ENCODE results near the gene PPP1R9B. TPM values are rescaled to one million over a fixed set of nuclear protein-coding genes. Genes with fewer than 3 reads are reported as not detected.

The PPP1R9B gene
- total RNA-seq, 1 experiment from 2014 or later: 34.8 TPM

GRCh38 chr17:50133769-50134099 lies 16.7 kb downstream of the PPP1R9B start:
- H3K27me3 Mint-ChIP-seq (ENCODE audit: insufficient read depth, unreplicated experiment): peaks cover 6% of the 10 kb centered on the region
- no peaks in the 10 kb centered on the region for H3K9me3 Mint-ChIP-seq (ENCODE audit: unreplicated experiment)
- DNase-seq (ENCODE audit: unreplicated experiment): no peak
- intact Hi-C loops (cut with micrococcal nuclease): no loop called here
- peaks cover 2% of the 10 kb centered on the region for H3K4me1 Mint-ChIP-seq (ENCODE audit: insufficient read depth, unreplicated experiment)
- ChIA-PET CTCF (no interaction called here), POLR2A (interaction anchor here (0.7 to 1.5 kb wide), 2 partner anchors 105 to 339 kb away, joined by 3 to 4 read pairs; no protein-coding TSS in a partner anchor)
- H3K36me3 Mint-ChIP-seq (ENCODE audit: insufficient read depth, unreplicated experiment): peaks cover 40% of the 10 kb centered on the region
- no peak overlapping the region for H3K27ac Mint-ChIP-seq (ENCODE audit: low read depth, unreplicated experiment)
- H3K4me3 Mint-ChIP-seq (ENCODE audit: unreplicated experiment): no peak overlapping the region
- BruUV-seq (replicated peaks): no TSS peak
- TF ChIP-seq CTCF (IDR thresholded peaks at IDR 0.05; ENCODE audit: unreplicated experiment): no peak

- BruUV-seq (replicated peaks): no TSS peak
- Mint-ChIP-seq H3K4me3 (ENCODE audit: unreplicated experiment) (no peak overlapping the region), H3K27ac (ENCODE audit: low read depth, unreplicated experiment) (no peak overlapping the region), H3K9me3 (ENCODE audit: unreplicated experiment) (no peaks in the 10 kb centered on the region), H3K36me3 (ENCODE audit: insufficient read depth, unreplicated experiment) (peaks cover 35% of the 10 kb centered on the region), H3K4me1 (ENCODE audit: insufficient read depth, unreplicated experiment) (peaks cover 6% of the 10 kb centered on the region), H3K27me3 (ENCODE audit: insufficient read depth, unreplicated experiment) (peaks cover 12% of the 10 kb centered on the region)
- no peak for TF ChIP-seq CTCF (IDR thresholded peaks at IDR 0.05; ENCODE audit: unreplicated experiment)
- DNase-seq (ENCODE audit: unreplicated experiment): no peak
- POLR2A ChIA-PET: interaction anchor here (0.6 to 1.5 kb wide), 3 partner anchors 35 to 340 kb away, joined by 3 to 4 read pairs (median 3); no protein-coding TSS in a partner anchor
- intact Hi-C loops (cut with micrococcal nuclease): no loop called here
- CTCF ChIA-PET: interaction anchor here (0.6 to 0.7 kb wide), 3 partner anchors 37 to 67 kb away, joined by 3 to 4 read pairs (median 3); no protein-coding TSS in a partner anchor
Observed at GRCh38 chr17:50133028-50133768, 17.3 kb downstream of the PPP1R9B start.

GRCh38 chr17:50132104-50132794 lies 18.2 kb downstream of the PPP1R9B start:
- Mint-ChIP-seq H3K9me3 (ENCODE audit: unreplicated experiment) (no peaks in the 10 kb centered on the region), H3K36me3 (ENCODE audit: insufficient read depth, unreplicated experiment) (peaks cover 26% of the 10 kb centered on the region), H3K27ac (ENCODE audit: low read depth, unreplicated experiment) (no peak overlapping the region), H3K27me3 (ENCODE audit: insufficient read depth, unreplicated experiment) (peaks cover 14% of the 10 kb centered on the region), H3K4me3 (ENCODE audit: unreplicated experiment) (no peak overlapping the region), H3K4me1 (ENCODE audit: insufficient read depth, unreplicated experiment) (peaks cover 12% of the 10 kb centered on the region)
- no peak for TF ChIP-seq CTCF (IDR thresholded peaks at IDR 0.05; ENCODE audit: unreplicated experiment)
- intact Hi-C loops (cut with micrococcal nuclease): no loop called here
- POLR2A ChIA-PET: interaction anchor here (1.2 to 1.5 kb wide), 3 partner anchors 23 to 104 kb away, joined by 3 to 4 read pairs (median 3); no protein-coding TSS in a partner anchor
- no peak for DNase-seq (ENCODE audit: unreplicated experiment)
- no TSS peak for BruUV-seq (replicated peaks)
- CTCF ChIA-PET: interaction anchor here (0.6 to 0.7 kb wide), 3 partner anchors 20 to 56 kb away, joined by 3 to 4 read pairs (median 3); no protein-coding TSS in a partner anchor

- Mint-ChIP-seq H3K4me3 (ENCODE audit: unreplicated experiment) (no peak overlapping the region), H3K9me3 (ENCODE audit: unreplicated experiment) (no peaks in the 10 kb centered on the region), H3K4me1 (ENCODE audit: insufficient read depth, unreplicated experiment) (peaks cover 12% of the 10 kb centered on the region), H3K36me3 (ENCODE audit: insufficient read depth, unreplicated experiment) (peaks cover 18% of the 10 kb centered on the region), H3K27ac (ENCODE audit: low read depth, unreplicated experiment) (no peak overlapping the region), H3K27me3 (ENCODE audit: insufficient read depth, unreplicated experiment) (peaks cover 14% of the 10 kb centered on the region)
- CTCF ChIA-PET: interaction anchor here (0.7 to 1.2 kb wide), 3 partner anchors 8 to 57 kb away, joined by 3 to 6 read pairs (median 6); no protein-coding TSS in a partner anchor
- no peak for DNase-seq (ENCODE audit: unreplicated experiment)
- no peak for TF ChIP-seq CTCF (IDR thresholded peaks at IDR 0.05; ENCODE audit: unreplicated experiment)
- intact Hi-C loops (cut with micrococcal nuclease): no loop called here
- POLR2A ChIA-PET: no interaction called here
- BruUV-seq (replicated peaks): no TSS peak
Observed at GRCh38 chr17:50130559-50131305, 19.7 kb downstream of the PPP1R9B start.
